ENCODE data around the gene EPN2. TPM values are rescaled to one million over a fixed set of nuclear protein-coding genes. Genes with fewer than 3 reads are reported as not detected.
A peak's percentile ranks its signal among the peaks of the same experiment; 100 is the strongest.

EPN2 gene
- total and polyA plus RNA-seq, 12 donors = 12.0 to 53.8 (median 22.5) TPM

DNA sequence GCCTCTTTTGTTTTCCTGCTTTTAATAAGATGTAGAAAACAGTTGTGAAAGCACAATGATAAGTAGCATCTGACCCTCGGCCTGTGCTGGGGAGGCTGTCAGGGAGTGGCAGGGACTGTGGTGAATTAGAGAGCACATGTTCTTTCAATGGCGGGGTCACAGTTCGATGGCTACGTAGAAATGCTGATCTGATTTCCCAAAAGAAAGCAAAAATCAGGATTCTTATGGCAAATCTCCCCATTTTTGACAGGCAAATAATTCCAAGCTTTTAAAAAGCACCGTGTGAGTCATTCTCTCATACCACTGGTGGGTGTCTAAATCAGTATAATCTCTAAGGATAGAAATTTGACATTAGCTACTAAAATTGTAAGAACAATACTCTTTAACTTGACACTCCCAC, 137.0 kb downstream of the EPN2 start:
- no peaks in the 10 kb centered on the region for H3K9me3 ChIP-seq (replicated peaks in 1 of 3)
- WGBS, 4 donors = 75 to 87% (median 82%) methylated on average over 5 of the region's 5 CpGs
- H3K4me1 ChIP-seq (replicated peaks in 1 of 2) = peaks cover 4 to 19% of the 10 kb centered on the region in 2 donors
- intact Hi-C loops (cut with DNase I) = no loop called here
- DNase-seq = peak in 2 of 7 donors; percentile 38 to 54
- TF ChIP-seq, protein P1, sequence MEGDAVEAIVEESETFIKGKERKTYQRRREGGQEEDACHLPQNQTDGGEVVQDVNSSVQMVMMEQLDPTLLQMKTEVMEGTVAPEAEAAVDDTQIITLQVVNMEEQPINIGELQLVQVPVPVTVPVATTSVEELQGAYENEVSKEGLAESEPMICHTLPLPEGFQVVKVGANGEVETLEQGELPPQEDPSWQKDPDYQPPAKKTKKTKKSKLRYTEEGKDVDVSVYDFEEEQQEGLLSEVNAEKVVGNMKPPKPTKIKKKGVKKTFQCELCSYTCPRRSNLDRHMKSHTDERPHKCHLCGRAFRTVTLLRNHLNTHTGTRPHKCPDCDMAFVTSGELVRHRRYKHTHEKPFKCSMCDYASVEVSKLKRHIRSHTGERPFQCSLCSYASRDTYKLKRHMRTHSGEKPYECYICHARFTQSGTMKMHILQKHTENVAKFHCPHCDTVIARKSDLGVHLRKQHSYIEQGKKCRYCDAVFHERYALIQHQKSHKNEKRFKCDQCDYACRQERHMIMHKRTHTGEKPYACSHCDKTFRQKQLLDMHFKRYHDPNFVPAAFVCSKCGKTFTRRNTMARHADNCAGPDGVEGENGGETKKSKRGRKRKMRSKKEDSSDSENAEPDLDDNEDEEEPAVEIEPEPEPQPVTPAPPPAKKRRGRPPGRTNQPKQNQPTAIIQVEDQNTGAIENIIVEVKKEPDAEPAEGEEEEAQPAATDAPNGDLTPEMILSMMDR (IDR thresholded peaks at IDR 0.05) = no peak
- TF ChIP-seq POLR2A (IDR thresholded peaks at IDR 0.05) = no peak
- no peak overlapping the region for H3K4me3 ChIP-seq
- peak overlapping the region in 1 of 5 donors; percentile 47 for H3K27ac ChIP-seq
- no peaks in the 10 kb centered on the region for H3K36me3 ChIP-seq (replicated peaks in 1 of 2)
- no peaks in the 10 kb centered on the region for H3K27me3 ChIP-seq

DNA sequence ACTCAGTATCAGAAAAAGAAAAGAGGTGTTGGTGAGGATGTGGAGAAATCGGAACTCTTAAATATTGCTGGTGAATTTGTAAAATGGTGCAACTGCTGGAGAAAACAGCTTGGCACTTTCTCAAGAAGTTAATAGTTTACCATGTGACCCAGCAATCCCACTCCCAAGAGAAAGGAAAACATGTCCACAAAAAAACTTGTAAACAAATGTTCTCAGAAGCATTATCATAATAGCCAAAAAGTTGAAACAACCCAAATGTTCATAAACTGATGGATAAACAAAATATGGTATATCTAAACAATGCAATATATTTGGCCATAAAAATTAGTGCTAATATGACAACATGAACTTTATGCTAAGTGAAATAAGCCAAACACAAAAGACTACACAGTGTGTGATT, 138.6 kb downstream of the EPN2 start:
- TF ChIP-seq, protein P1 (IDR thresholded peaks at IDR 0.05) = no peak
- intact Hi-C loops (cut with DNase I) = no loop called here

GRCh38 chr17:19376811-19377210, 139.6 kb downstream of the EPN2 start:
- Histone ChIP-seq H3K9me3 (replicated peaks in 1 of 3) (no peaks in the 10 kb centered on the region), H3K27me3 (no peaks in the 10 kb centered on the region), H3K4me1 (replicated peaks in 1 of 2) (peaks cover 9 to 18% of the 10 kb centered on the region in 2 donors), H3K4me3 (peak overlapping the region in 2 of 4 donors; percentile 59 to 82), H3K36me3 (replicated peaks in 1 of 2) (peaks cover 0 to 25% of the 10 kb centered on the region in 2 donors), H3K27ac (peak overlapping the region; percentile 91 to 99 (median 98))
- intact Hi-C loops (cut with DNase I) = no loop called here
- no peak for TF ChIP-seq POLR2A (IDR thresholded peaks at IDR 0.05)
- TF ChIP-seq, protein P1 (IDR thresholded peaks at IDR 0.05) = no peak
- WGBS, 4 donors = 37 to 49% (median 46%) methylated on average over 2 of the region's 2 CpGs
- peak in 4 of 7 donors; percentile 5 to 48 (median 16) for DNase-seq

More for the DNA sequence above, 138.6 kb downstream of the EPN2 start:
- no peak for DNase-seq
- no peak overlapping the region for H3K27ac ChIP-seq
- 94 to 97% (median 95%) methylated on average over 1 of the region's 1 CpG for WGBS, 4 donors
- H3K36me3 ChIP-seq (replicated peaks in 1 of 2) = peaks cover 0 to 14% of the 10 kb centered on the region in 2 donors
- no peaks in the 10 kb centered on the region for H3K27me3 ChIP-seq
- H3K9me3 ChIP-seq (replicated peaks in 1 of 3) = no peaks in the 10 kb centered on the region
- no peak overlapping the region for H3K4me3 ChIP-seq
- peaks cover 9 to 24% of the 10 kb centered on the region in 2 donors for H3K4me1 ChIP-seq (replicated peaks in 1 of 2)

GRCh38 chr17:19377602-19378415, 140.6 kb downstream of the EPN2 start:
- Histone ChIP-seq H3K27me3 (no peaks in the 10 kb centered on the region), H3K9me3 (replicated peaks in 1 of 3) (no peaks in the 10 kb centered on the region), H3K27ac (peak overlapping the region; percentile 91 to 99 (median 98)), H3K4me3 (peak overlapping the region; percentile 29 to 98 (median 70)), H3K36me3 (replicated peaks in 1 of 2) (peaks cover 0 to 35% of the 10 kb centered on the region in 2 donors), H3K4me1 (replicated peaks in 1 of 2) (peaks cover 9 to 18% of the 10 kb centered on the region in 2 donors)
- peak; percentile 46 to 87 for TF ChIP-seq POLR2A (IDR thresholded peaks at IDR 0.05)
- TF ChIP-seq, protein P1 (IDR thresholded peaks at IDR 0.05) = no peak
- DNase-seq = peak; percentile 98 to 99 (median 99)
- WGBS, 4 donors = 0 to 1% (median 0%) methylated on average over 15 to 67 of the region's 67 CpGs
- intact Hi-C loops (cut with DNase I) = no loop called here

Measured in adrenal gland (tissue), 12 donors.